H9 (cell line): Measurements from ENCODE around the gene CDK17. TPM values are rescaled to one million over a fixed set of nuclear protein-coding genes. Genes with fewer than 3 reads are reported as not detected.

Experiments used
- DNase-seq: peaks from one replicate; pipeline ENCODE4 v3.0.0-alpha.2; 2017
- H2AFZ ChIP-seq: one replicate; pipeline ENCODE4 v1.6.1; 2013; ENCODE audit warnings: mild to moderate bottlenecking, low read length, control low read depth, moderate library complexity
- H2AK5ac ChIP-seq: 2 replicates; pipeline ENCODE4 v1.6.1; 2013; ENCODE audit warnings: low read length, control low read depth, mixed read lengths; ENCODE audit not compliant: insufficient read length
- H2BK120ac ChIP-seq: one replicate; pipeline ENCODE4 v1.6.1; 2013; ENCODE audit warnings: low read depth, mild to moderate bottlenecking, low read length, control low read depth, inconsistent platforms; ENCODE audit not compliant: poor library complexity, severe bottlenecking
- H2BK12ac ChIP-seq: 2 replicates; pipeline ENCODE4 v1.6.1; 2013; ENCODE audit warnings: low read length, control low read depth, mixed read lengths, low read depth; ENCODE audit not compliant: insufficient read length
- H2BK15ac ChIP-seq: 2 replicates; pipeline ENCODE4 v1.6.1; 2013; ENCODE audit warnings: low read depth, low read length, control low read depth
- H2BK20ac ChIP-seq: one replicate; pipeline ENCODE4 v1.6.1; 2013; ENCODE audit warnings: low read depth, mild to moderate bottlenecking, low read length, control low read depth, inconsistent platforms; ENCODE audit not compliant: poor library complexity, severe bottlenecking
- H2BK5ac ChIP-seq: 2 replicates; pipeline ENCODE4 v1.6.1; 2013; ENCODE audit warnings: low read length, control low read depth, mixed read lengths; ENCODE audit not compliant: insufficient read length
- H3K14ac ChIP-seq: 2 replicates; pipeline ENCODE4 v1.6.1; 2013; ENCODE audit warnings: low read length, control low read depth; ENCODE audit not compliant: insufficient read depth
- H3K18ac ChIP-seq: 2 replicates; pipeline ENCODE4 v1.6.1; 2013; ENCODE audit warnings: low read depth, mild to moderate bottlenecking, mixed read lengths, low read length, control low read depth; ENCODE audit not compliant: insufficient read length
- H3K23ac ChIP-seq: 2 replicates; pipeline ENCODE4 v1.6.1; 2013; ENCODE audit warnings: low read length, control low read depth, mixed read lengths, low read depth; ENCODE audit not compliant: insufficient read length
- H3K23me2 ChIP-seq: 2 replicates; pipeline ENCODE4 v1.6.1; 2013; ENCODE audit warnings: low read depth, mild to moderate bottlenecking, mixed read lengths, low read length, control low read depth; ENCODE audit not compliant: insufficient read length, poor library complexity, severe bottlenecking
- H3K27ac ChIP-seq: 2 replicates; pipeline ENCODE4 v1.5.1; 2013; ENCODE audit warnings: low read length, control low read depth, mixed read lengths, low read depth; ENCODE audit not compliant: insufficient read length
- H3K27me3 ChIP-seq: 2 replicates; pipeline ENCODE4 v1.6.1; 2013; ENCODE audit warnings: low read length, control low read depth, inconsistent platforms; ENCODE audit not compliant: insufficient read depth
- H3K4ac ChIP-seq: 2 replicates; pipeline ENCODE4 v1.6.1; 2013; ENCODE audit warnings: low read depth, mild to moderate bottlenecking, control low read depth, inconsistent platforms, low read length, moderate library complexity
- H3K4me1 ChIP-seq: 2 replicates; pipeline ENCODE4 v1.6.1; 2013; ENCODE audit warnings: low read length, control low read depth, inconsistent platforms; ENCODE audit not compliant: insufficient read depth
- H3K4me2 ChIP-seq: 2 replicates; pipeline ENCODE4 v1.6.1; 2013; ENCODE audit warnings: low read length, control low read depth, mixed read lengths; ENCODE audit not compliant: insufficient read length, insufficient read depth
- H3K56ac ChIP-seq: 2 replicates; pipeline ENCODE4 v1.6.1; 2013; ENCODE audit warnings: low read depth, mild to moderate bottlenecking, mixed read lengths, low read length, control low read depth; ENCODE audit not compliant: insufficient read length
- H3K79me1 ChIP-seq: 2 replicates; pipeline ENCODE4 v1.6.1; 2013; ENCODE audit warnings: low read depth, mild to moderate bottlenecking, moderate library complexity, low read length, control low read depth, inconsistent platforms; ENCODE audit not compliant: insufficient read depth, poor library complexity, severe bottlenecking
- H3K79me2 ChIP-seq: 2 replicates; pipeline ENCODE4 v1.6.1; 2013; ENCODE audit warnings: low read length, control low read depth, inconsistent platforms; ENCODE audit not compliant: insufficient read depth
- H3K9ac ChIP-seq: 2 replicates; pipeline ENCODE4 v1.6.1; 2013; ENCODE audit warnings: low read length, control low read depth, mixed read lengths; ENCODE audit not compliant: insufficient read length; ENCODE audit errors: extremely low read depth
- H3K9me3 ChIP-seq: one replicate; pipeline ENCODE4 v1.6.1; 2013; ENCODE audit warnings: low read depth, low read length, inconsistent platforms; ENCODE audit not compliant: control insufficient read depth
- H3T11ph ChIP-seq: one replicate; pipeline ENCODE4 v1.6.1; 2013; ENCODE audit warnings: mild to moderate bottlenecking, low read length, control low read depth, inconsistent platforms
- H4K20me1 ChIP-seq: one replicate; pipeline ENCODE4 v1.6.1; 2013; ENCODE audit not compliant: control insufficient read depth, insufficient read length, insufficient read depth
- H4K5ac ChIP-seq: 2 replicates; pipeline ENCODE4 v1.6.1; 2013; ENCODE audit warnings: low read depth, mild to moderate bottlenecking, mixed read lengths, low read length, control low read depth; ENCODE audit not compliant: insufficient read length
- H4K8ac ChIP-seq: replicated peaks from 2 replicates; pipeline ENCODE4 v1.6.1; 2013; ENCODE audit warnings: low read length, control low read depth, mixed read lengths, low read depth; ENCODE audit not compliant: insufficient read length
- H4K91ac ChIP-seq: 2 replicates; pipeline ENCODE4 v1.6.1; 2013; ENCODE audit warnings: low read depth, mild to moderate bottlenecking, moderate library complexity, mixed read lengths, low read length, control low read depth; ENCODE audit not compliant: insufficient read length
- H3K27ac Mint-ChIP-seq, 3 experiments: 2 replicates in 2 of 3; 3 replicates in 1 of 3; pipeline ENCODE4 v1.8.0; 2020 to 2021; ENCODE audit warnings: mixed read lengths in 3 of 3, mild to moderate bottlenecking in 1 of 3, moderate library complexity in 1 of 3
- H3K27me3 Mint-ChIP-seq: 2 replicates; pipeline ENCODE4 v1.8.0; 2021; ENCODE audit warnings: low read depth, mild to moderate bottlenecking, moderate library complexity, mixed read lengths
- H3K36me3 Mint-ChIP-seq, 3 experiments: 2 replicates in 2 of 3; 3 replicates in 1 of 3; pipeline ENCODE4 v1.8.0; 2020 to 2021; ENCODE audit warnings: low read depth in 3 of 3, mixed read lengths in 3 of 3; ENCODE audit not compliant: insufficient read depth in 1 of 3
- H3K4me1 Mint-ChIP-seq, 2 experiments: 2 replicates each; pipeline ENCODE4 v1.8.0; 2020; ENCODE audit warnings: mixed read lengths in 2 of 2
- H3K4me3 Mint-ChIP-seq, 2 experiments: 2 replicates in 1 of 2; 3 replicates in 1 of 2; pipeline ENCODE4 v1.8.0; 2020 to 2021; ENCODE audit warnings: mild to moderate bottlenecking in 2 of 2, mixed read lengths in 2 of 2, moderate library complexity in 1 of 2
- H3K9me3 Mint-ChIP-seq, 2 experiments: 2 replicates in 1 of 2; 3 replicates in 1 of 2; pipeline ENCODE4 v1.8.0; 2020; ENCODE audit warnings: mild to moderate bottlenecking in 2 of 2, mixed read lengths in 2 of 2, moderate library complexity in 1 of 2
- WGBS: extraction: QIAGEN DNeasy Blood & Tissue Kit; methylation state at CpG from one replicate; pipeline ENCODE4 v1.1.7; 2013; ENCODE audit warnings: missing lambda C conversion rate, low lambda C conversion rate, mixed read lengths; ENCODE audit not compliant: insufficient read length; ENCODE audit errors: extremely low coverage; 5-methylcytosine and 5-hydroxymethylcytosine counted together
- total RNA-seq: library from RNA; stranded (reverse); gene quantifications from 2 replicates; pipeline ENCODE4 v1.2.1, GENCODE V29; 2021
- TF ChIP-seq, protein P1 (sequence below): fragments of 200-600 bp; sonication (generic); conservative IDR thresholded peaks from 3 replicates; pipeline ENCODE4 v1.8.0; 2021; ENCODE audit warnings: antibody characterized with exemption, mild to moderate bottlenecking

CDK17 gene
- total RNA-seq, 1 experiment from 2014 or later = 28.8 TPM

DNA sequence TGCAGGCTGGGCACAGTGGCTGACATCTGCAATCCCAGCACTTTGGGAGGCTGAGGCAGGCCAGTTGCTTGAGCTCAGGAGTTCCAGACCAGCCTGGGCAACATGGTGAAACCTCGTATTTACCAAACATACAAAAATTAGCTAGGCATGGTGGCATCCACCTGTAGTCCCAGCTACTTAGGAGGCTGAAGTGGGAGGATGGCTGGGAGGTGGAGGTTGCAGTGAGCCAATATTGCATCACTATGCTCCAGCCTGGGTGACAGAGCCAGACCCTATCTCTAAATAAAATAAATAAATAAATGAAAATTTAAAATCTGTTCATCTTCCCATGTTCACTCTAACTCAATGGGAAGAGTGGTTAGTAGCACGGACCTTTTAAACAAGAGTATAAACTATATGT, 134.8 kb downstream of the CDK17 start:
- H3K56ac ChIP-seq = no peak overlapping the region
- H2BK120ac ChIP-seq = no peak overlapping the region
- H3K27ac Mint-ChIP-seq = no peak overlapping the region
- H3K23ac ChIP-seq = no peak overlapping the region
- H3K79me2 ChIP-seq = no peaks in the 10 kb centered on the region
- H3K4me1 ChIP-seq = no peaks in the 10 kb centered on the region
- no peaks in the 10 kb centered on the region for H3K27me3 ChIP-seq
- no peak overlapping the region for H3K4ac ChIP-seq
- H3K18ac ChIP-seq = no peak overlapping the region
- H2BK12ac ChIP-seq = no peak overlapping the region
- no peak overlapping the region for H4K91ac ChIP-seq
- no peak overlapping the region for H2BK20ac ChIP-seq
- H4K20me1 ChIP-seq = no peaks in the 10 kb centered on the region
- DNase-seq = no peak
- WGBS = no CpG with 5 or more reads among the region's 2 CpGs
- no peak overlapping the region for H3K9ac ChIP-seq
- H3K23me2 ChIP-seq = no peaks in the 10 kb centered on the region
- no peak overlapping the region for H3K4me2 ChIP-seq
- H3K9me3 ChIP-seq = no peaks in the 10 kb centered on the region
- H3K4me3 Mint-ChIP-seq = no peak overlapping the region
- H2AFZ ChIP-seq = no peak overlapping the region
- H2BK5ac ChIP-seq = no peak overlapping the region
- no peak overlapping the region for H2BK15ac ChIP-seq
- H4K8ac ChIP-seq = no peak overlapping the region
- H3K36me3 Mint-ChIP-seq = peaks cover 4 to 29% (median 10%) of the 10 kb centered on the region in 3 experiments; a peak in 5 of 7 replicates
- H3K27ac ChIP-seq = no peak overlapping the region
- no peaks in the 10 kb centered on the region for H3K9me3 Mint-ChIP-seq
- TF ChIP-seq, protein P1, sequence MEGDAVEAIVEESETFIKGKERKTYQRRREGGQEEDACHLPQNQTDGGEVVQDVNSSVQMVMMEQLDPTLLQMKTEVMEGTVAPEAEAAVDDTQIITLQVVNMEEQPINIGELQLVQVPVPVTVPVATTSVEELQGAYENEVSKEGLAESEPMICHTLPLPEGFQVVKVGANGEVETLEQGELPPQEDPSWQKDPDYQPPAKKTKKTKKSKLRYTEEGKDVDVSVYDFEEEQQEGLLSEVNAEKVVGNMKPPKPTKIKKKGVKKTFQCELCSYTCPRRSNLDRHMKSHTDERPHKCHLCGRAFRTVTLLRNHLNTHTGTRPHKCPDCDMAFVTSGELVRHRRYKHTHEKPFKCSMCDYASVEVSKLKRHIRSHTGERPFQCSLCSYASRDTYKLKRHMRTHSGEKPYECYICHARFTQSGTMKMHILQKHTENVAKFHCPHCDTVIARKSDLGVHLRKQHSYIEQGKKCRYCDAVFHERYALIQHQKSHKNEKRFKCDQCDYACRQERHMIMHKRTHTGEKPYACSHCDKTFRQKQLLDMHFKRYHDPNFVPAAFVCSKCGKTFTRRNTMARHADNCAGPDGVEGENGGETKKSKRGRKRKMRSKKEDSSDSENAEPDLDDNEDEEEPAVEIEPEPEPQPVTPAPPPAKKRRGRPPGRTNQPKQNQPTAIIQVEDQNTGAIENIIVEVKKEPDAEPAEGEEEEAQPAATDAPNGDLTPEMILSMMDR = no peak
- no peak overlapping the region for H3K14ac ChIP-seq
- H3K4me1 Mint-ChIP-seq = peaks cover 8 to 17% of the 10 kb centered on the region in 2 experiments
- no peaks in the 10 kb centered on the region for H3K79me1 ChIP-seq
- H4K5ac ChIP-seq = no peak overlapping the region
- no peak overlapping the region for H3T11ph ChIP-seq
- H2AK5ac ChIP-seq = no peak overlapping the region
- H3K27me3 Mint-ChIP-seq = no peaks in the 10 kb centered on the region
